Gastrocnemius medialis (tissue), 4 donors: ENCODE data around the gene HACD2. TPM values are rescaled to one million over a fixed set of nuclear protein-coding genes. Genes with fewer than 3 reads are reported as not detected.
"Not testable (repeated sequence)": the region's sequence is repeated elsewhere in the genome, so short reads cannot be mapped to it uniquely, and the experiment has no call there.

Experiments
- ATAC-seq, 2 donors: fragments of 150-250 bp; one replicate each; pipeline ENCODE4 v1.9.1; 2016
- DNase-seq, 2 donors: peaks; one replicate each; pipeline ENCODE4 v3.0.0-alpha.2; 2019
- H3K27ac ChIP-seq, 4 donors: fragments of 200-600 bp; sonication (generic); 1 replicate in 1 of 4; 2 replicates in 3 of 4; pipeline ENCODE4 v1.5.1; 2016 to 2018; ENCODE audit warnings: mild to moderate bottlenecking in 2 of 4, moderate library complexity in 1 of 4
- H3K27me3 ChIP-seq, 3 donors: fragments of 200-600 bp; sonication (generic) in 2 of 3; 1 replicate in 1 of 3; 2 replicates in 2 of 3; pipeline versions ENCODE4 v1.5.1 to v1.6.0; 2016 to 2019; ENCODE audit warnings: mild to moderate bottlenecking in 1 of 3, moderate library complexity in 1 of 3
- H3K36me3 ChIP-seq, 2 donors: fragments of 200-600 bp; sonication (generic) in 1 of 2; one replicate each; pipeline ENCODE4 v1.5.1; 2017 to 2018
- H3K4me1 ChIP-seq, 2 donors: fragments of 200-600 bp; sonication (generic) in 1 of 2; one replicate each; pipeline ENCODE4 v1.5.1; 2016 to 2017; ENCODE audit warnings: mild to moderate bottlenecking in 2 of 2
- H3K4me3 ChIP-seq, 4 donors: fragments of 200-600 bp; sonication (generic) in 3 of 4; 1 replicate in 1 of 4; 2 replicates in 3 of 4; pipeline ENCODE4 v1.5.1; 2016 to 2019; ENCODE audit warnings: mild to moderate bottlenecking in 2 of 4
- H3K9me3 ChIP-seq, 3 donors: fragments of 200-600 bp; sonication (generic) in 2 of 3; 1 replicate in 1 of 3; 2 replicates in 2 of 3; pipeline ENCODE4 v1.5.1; 2016 to 2019
- CTCF ChIP-seq, 5 experiments: fragments of 450-650 bp in 3 of 5; fragments of 200-600 bp in 2 of 5; sonication (generic) in 2 of 5; IDR thresholded peaks in 4 of 5; conservative IDR thresholded peaks in 1 of 5; 1 replicate in 4 of 5; 2 replicates in 1 of 5; pipeline ENCODE4 v1.5.1; 2016 to 2019; ENCODE audit warnings: antibody characterized with exemption in 5 of 5, mild to moderate bottlenecking in 3 of 5, moderate library complexity in 3 of 5
- POLR2A ChIP-seq, 2 donors: fragments of 450-650 bp; IDR thresholded peaks; one replicate each; pipeline ENCODE4 v1.6.1; 2017; ENCODE audit warnings: antibody characterized with exemption in 2 of 2, mild to moderate bottlenecking in 2 of 2, moderate library complexity in 2 of 2
- in situ Hi-C, 4 donors: fragments of 200-750 bp; cut with MboI; loops; one replicate each; pipeline versions ENCODE4 v1.15.0 to v1.8.0; 2017; ENCODE audit warnings: low sequenced_read_pairs in 4 of 4
- intact Hi-C: fragments of 100-400 bp; cut with DNase I; formaldehyde crosslinking; loops from one replicate; pipeline ENCODE4 v1.15.1; 2023; ENCODE audit warnings: low total_unique reads
- total RNA-seq, 4 donors: library from RNA; depleted of rRNA; stranded (reverse); fragments of >200 nt; gene quantifications; one replicate each; pipeline versions ENCODE4 v1.1.0 to v1.2.3, GENCODE V29; 2016

HACD2 gene
- total RNA-seq, 4 donors from 2014 or later: 3.9 to 19.8 (median 6.7) TPM

- no peaks in the 10 kb centered on the region for H3K27me3 ChIP-seq
- no peaks in the 10 kb centered on the region for H3K36me3 ChIP-seq
- in situ Hi-C loops (no loop called here), intact Hi-C loops (no loop called here)
- no peak overlapping the region for H3K4me3 ChIP-seq
- no peak for DNase-seq
- H3K4me1 ChIP-seq: no peaks in the 10 kb centered on the region
- H3K9me3 ChIP-seq: no peaks in the 10 kb centered on the region
- H3K27ac ChIP-seq: no peak overlapping the region
- TF ChIP-seq POLR2A (IDR thresholded peaks at IDR 0.05) (no peak), CTCF (IDR thresholded peaks at IDR 0.05 in 4 of 5, conservative IDR thresholded peaks at IDR 0.05 in 1 of 5) (no peak)
- no peak for ATAC-seq
Measured at GRCh38 chr3:123605789-123606234, 21.0 kb upstream of the HACD2 start.

GRCh38 chr3:123603153-123603552 is 18.3 kb upstream of the HACD2 start:
- H3K4me3 ChIP-seq, DNase-seq, H3K36me3 ChIP-seq, H3K4me1 ChIP-seq, H3K27me3 ChIP-seq, in situ Hi-C loops, H3K9me3 ChIP-seq, intact Hi-C loops, ATAC-seq, H3K27ac ChIP-seq: not testable (repeated sequence)

- Histone ChIP-seq H3K36me3 (no peaks in the 10 kb centered on the region), H3K27me3 (no peaks in the 10 kb centered on the region), H3K9me3 (no peaks in the 10 kb centered on the region), H3K4me1 (no peaks in the 10 kb centered on the region), H3K27ac (no peak overlapping the region), H3K4me3 (no peak overlapping the region)
- TF ChIP-seq POLR2A (IDR thresholded peaks at IDR 0.05) (no peak), CTCF (IDR thresholded peaks at IDR 0.05 in 4 of 5, conservative IDR thresholded peaks at IDR 0.05 in 1 of 5) (no peak)
- ATAC-seq (no peak), DNase-seq (no peak)
- intact Hi-C loops: no loop called here
- in situ Hi-C loops: no loop called here
Measured at GRCh38 chr3:123602325-123602724, 17.5 kb upstream of the HACD2 start.

GRCh38 chr3:123600863-123601262 is 16.0 kb upstream of the HACD2 start:
- H3K27me3 ChIP-seq, H3K4me3 ChIP-seq, H3K9me3 ChIP-seq, H3K36me3 ChIP-seq, H3K4me1 ChIP-seq, in situ Hi-C loops, DNase-seq, ATAC-seq, intact Hi-C loops, H3K27ac ChIP-seq: not testable (repeated sequence)

GRCh38 chr3:123597561-123597960 is 12.7 kb upstream of the HACD2 start:
- H3K4me1 ChIP-seq: no peaks in the 10 kb centered on the region
- no peaks in the 10 kb centered on the region for H3K9me3 ChIP-seq
- in situ Hi-C loops (no loop called here), intact Hi-C loops (no loop called here)
- TF ChIP-seq POLR2A (IDR thresholded peaks at IDR 0.05): no peak
- TF ChIP-seq CTCF (IDR thresholded peaks at IDR 0.05 in 4 of 5, conservative IDR thresholded peaks at IDR 0.05 in 1 of 5): no peak
- no peaks in the 10 kb centered on the region for H3K27me3 ChIP-seq
- DNase-seq: no peak
- no peak for ATAC-seq
- H3K27ac ChIP-seq: no peak overlapping the region
- H3K36me3 ChIP-seq: no peaks in the 10 kb centered on the region
- no peak overlapping the region for H3K4me3 ChIP-seq
